ENCODE results near the gene APOB.

The APOB gene

DNA sequence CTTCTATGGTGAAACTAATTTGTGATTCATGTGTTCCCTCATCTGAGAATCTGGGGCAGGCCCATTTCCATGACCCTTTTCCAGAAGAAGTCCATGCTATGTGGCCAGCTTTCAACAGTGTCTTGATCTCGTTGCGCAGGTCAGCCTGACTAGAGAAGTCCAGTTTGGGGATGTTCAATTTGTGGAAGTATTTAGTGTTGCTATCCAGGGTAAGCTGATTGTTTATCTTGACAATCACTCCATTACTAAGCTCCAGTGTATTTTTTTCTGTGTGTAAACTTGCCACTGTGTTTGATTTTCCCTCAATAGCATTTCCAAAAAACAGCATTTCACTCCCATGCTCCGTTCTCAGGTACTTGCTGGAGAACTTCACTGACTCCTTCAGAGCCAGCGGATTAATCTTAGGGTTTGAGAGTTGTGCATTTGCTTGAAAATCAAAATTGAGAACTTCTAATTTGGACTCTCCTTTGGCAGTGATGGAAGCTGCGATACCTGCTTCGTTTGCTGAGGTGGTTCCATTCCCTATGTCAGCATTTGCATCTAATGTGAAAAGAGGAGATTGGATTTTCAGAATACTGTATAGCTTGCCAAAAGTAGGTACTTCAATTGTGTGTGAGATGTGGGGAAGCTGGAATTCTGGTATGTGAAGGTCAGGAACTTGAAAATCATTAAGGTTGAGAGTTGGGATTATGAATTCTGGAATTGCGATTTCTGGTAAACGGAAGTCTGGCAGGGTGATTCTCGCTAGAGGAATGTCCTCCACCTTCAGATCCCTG is 35.7 kb downstream of the APOB start:
- no peak overlapping the region for H3K27ac ChIP-seq (ENCODE audit: insufficient read depth, low read depth, low read length, poor library complexity, severe bottlenecking)
- peaks cover 10% of the 10 kb centered on the region for H3K27me3 ChIP-seq (ENCODE audit: control insufficient read depth, insufficient read depth, low read length, poor library complexity, severe bottlenecking)
- no peaks in the 10 kb centered on the region for H3K9me3 ChIP-seq (ENCODE audit: control insufficient read depth, low read length)
- H3K36me3 ChIP-seq (ENCODE audit: control insufficient read depth, insufficient read depth, low read length), result no peaks in the 10 kb centered on the region
- 93 to 94% methylated on average over 9 of the region's 9 CpGs for WGBS, 2 experiments
- H3K4me1 ChIP-seq (ENCODE audit: control insufficient read depth, insufficient read depth, low read length), result peaks cover 3% of the 10 kb centered on the region
- no peak overlapping the region for H3K4me3 ChIP-seq (ENCODE audit: insufficient read depth, low read depth, low read length)

DNA sequence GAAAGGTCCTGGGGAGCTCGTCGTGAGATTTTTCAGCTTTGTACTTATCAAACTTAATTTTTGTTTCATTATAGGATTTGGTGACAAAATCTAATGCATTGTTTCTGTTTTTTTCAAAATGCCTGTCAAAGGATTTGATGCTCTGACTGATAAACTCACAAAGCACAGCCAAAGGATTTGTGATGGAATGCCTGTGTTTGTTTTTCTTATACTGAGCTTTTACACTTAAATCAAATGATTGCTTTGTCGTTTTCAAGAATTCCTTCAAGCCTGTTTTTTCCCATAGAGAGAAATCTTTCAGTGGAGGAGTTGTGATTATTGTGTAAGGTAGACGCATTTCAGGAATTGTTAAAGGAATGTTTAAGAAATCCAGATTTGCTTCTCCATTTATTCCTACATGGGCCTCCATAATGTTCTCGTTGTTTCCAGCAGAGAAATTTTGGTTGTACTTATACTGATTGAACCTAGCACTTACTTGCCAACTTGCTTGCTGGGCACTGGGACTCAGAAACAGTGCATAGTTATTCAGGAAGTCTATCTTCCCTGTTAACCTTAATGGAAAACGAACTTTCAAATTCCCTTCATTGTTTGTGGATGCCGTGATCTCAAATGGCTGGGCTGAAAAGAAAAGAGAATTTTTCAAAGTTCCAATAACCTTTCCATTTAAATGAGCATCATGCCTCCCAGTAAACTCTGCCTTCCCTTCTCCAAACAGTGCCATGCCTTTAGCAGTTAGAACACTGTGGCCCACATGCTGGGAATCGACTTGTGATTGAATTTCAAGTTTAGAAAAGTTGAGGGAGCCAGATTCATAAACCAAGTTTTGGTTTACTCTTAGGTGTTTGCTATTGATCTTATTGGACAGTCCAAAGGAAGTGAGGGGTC is 36.5 kb downstream of the APOB start:
- Histone ChIP-seq H3K4me3 (ENCODE audit: insufficient read depth, low read depth, low read length) (no peak overlapping the region), H3K27me3 (ENCODE audit: control insufficient read depth, insufficient read depth, low read length, poor library complexity, severe bottlenecking) (peaks cover 10% of the 10 kb centered on the region), H3K36me3 (ENCODE audit: control insufficient read depth, insufficient read depth, low read length) (no peaks in the 10 kb centered on the region), H3K27ac (ENCODE audit: insufficient read depth, low read depth, low read length, poor library complexity, severe bottlenecking) (no peak overlapping the region), H3K9me3 (ENCODE audit: control insufficient read depth, low read length) (no peaks in the 10 kb centered on the region), H3K4me1 (ENCODE audit: control insufficient read depth, insufficient read depth, low read length) (peaks cover 3% of the 10 kb centered on the region)
- WGBS, 2 experiments, result 91 to 93% methylated on average over 7 to 8 of the region's 8 CpGs

DNA sequence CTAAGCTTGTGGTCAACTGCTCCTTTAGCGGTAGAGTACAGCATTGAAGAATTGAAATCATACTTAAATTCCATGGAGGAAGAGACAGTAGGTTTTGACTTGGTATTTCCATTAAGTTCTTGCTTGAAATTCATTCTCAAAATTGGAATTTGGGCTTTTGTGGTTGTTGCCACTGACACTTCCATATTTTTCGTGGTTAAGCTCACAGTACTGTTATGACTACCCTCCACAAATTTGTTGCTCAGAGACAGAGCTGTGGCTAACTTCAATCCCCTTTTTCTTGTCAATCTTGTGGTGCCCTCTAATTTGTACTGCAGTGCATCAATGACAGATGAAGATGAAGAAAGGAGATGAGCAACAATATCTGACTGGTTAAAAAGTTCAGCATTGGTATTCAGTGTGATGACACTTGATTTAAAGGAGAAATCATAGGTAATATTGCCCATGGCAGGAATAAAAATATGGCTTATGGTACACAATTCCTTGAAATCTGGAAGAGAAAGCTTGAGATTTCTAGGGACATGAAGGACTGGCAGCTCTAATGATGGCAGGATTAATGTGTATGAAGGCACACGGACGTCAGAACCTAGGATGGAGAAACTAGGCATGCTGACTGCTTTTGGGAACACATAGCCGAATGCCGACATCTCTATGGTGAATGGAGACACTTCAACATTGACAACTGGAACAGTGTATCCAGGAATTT is 37.3 kb downstream of the APOB start:
- Histone ChIP-seq H3K4me1 (ENCODE audit: control insufficient read depth, insufficient read depth, low read length) (peaks cover 3% of the 10 kb centered on the region), H3K9me3 (ENCODE audit: control insufficient read depth, low read length) (no peaks in the 10 kb centered on the region), H3K27me3 (ENCODE audit: control insufficient read depth, insufficient read depth, low read length, poor library complexity, severe bottlenecking) (peaks cover 10% of the 10 kb centered on the region), H3K27ac (ENCODE audit: insufficient read depth, low read depth, low read length, poor library complexity, severe bottlenecking) (no peak overlapping the region), H3K4me3 (ENCODE audit: insufficient read depth, low read depth, low read length) (no peak overlapping the region), H3K36me3 (ENCODE audit: control insufficient read depth, insufficient read depth, low read length) (no peaks in the 10 kb centered on the region)
- WGBS, 2 experiments, result 90 to 93% methylated on average over 6 of the region's 6 CpGs

DNA sequence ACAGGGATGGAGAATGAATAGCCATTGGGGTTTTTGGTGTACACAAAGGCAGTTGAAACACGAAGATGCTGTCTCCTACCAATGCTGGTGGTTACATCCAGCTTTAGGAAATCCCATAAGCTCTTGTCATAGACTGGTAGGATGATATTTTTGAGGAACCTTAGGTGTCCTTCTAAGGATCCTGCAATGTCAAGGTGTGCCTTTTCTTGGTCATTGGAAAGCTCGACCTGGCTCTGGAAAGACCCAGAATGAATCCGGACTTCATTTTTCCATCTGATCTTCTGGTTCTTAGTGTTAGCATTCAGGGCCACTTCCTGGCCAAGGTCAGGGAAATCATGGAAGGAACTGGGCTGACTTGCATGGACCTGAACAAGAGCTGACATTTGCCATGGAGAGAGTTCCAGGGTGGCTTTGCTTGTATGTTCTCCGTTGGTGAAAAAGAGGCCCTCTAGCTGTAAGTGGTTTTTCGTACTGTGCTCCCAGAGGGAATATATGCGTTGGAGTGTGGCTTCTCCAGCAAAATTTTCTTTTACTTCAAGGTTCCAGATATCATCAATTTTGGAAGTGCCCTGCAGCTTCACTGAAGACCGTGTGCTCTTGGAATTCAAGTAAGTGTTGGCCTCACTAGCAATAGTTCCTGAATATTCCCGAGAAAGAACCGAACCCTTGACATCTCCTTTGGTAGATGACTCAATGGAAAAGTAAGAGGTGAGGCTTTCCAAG is 38.0 kb downstream of the APOB start:
- 93 to 94% methylated on average over 9 of the region's 9 CpGs for WGBS, 2 experiments
- peaks cover 3% of the 10 kb centered on the region for H3K4me1 ChIP-seq (ENCODE audit: control insufficient read depth, insufficient read depth, low read length)
- no peaks in the 10 kb centered on the region for H3K36me3 ChIP-seq (ENCODE audit: control insufficient read depth, insufficient read depth, low read length)
- no peak overlapping the region for H3K27ac ChIP-seq (ENCODE audit: insufficient read depth, low read depth, low read length, poor library complexity, severe bottlenecking)
- H3K9me3 ChIP-seq (ENCODE audit: control insufficient read depth, low read length), result no peaks in the 10 kb centered on the region
- peaks cover 10% of the 10 kb centered on the region for H3K27me3 ChIP-seq (ENCODE audit: control insufficient read depth, insufficient read depth, low read length, poor library complexity, severe bottlenecking)
- H3K4me3 ChIP-seq (ENCODE audit: insufficient read depth, low read depth, low read length), result no peak overlapping the region

DNA sequence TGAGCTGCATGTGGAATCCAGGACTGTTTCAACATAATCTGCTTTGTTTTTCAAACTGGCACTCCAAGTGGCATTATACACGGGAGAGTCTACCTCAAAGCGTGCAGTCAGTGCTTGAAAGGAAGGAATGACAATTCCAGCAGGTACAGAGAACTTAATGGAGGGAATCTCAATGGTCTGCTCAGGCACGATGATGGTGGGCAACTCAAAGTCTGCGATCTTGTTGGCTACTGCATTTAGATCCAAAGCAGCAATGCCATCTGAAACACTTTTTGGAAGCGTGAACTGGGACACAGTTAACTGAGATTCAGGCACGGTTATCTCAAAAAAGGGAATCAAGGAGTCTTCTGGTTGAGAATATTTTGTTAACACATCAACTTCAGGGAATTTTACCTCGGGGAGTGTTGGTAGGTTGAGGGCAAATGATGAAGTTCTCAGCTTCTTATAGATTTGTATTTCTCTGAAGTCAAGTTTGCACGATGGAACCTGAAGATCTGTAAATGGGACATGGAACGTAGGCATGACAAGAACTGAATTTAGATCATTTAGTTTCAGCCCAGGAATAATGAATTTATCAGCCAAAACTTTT is 38.7 kb downstream of the APOB start:
- Histone ChIP-seq H3K9me3 (ENCODE audit: control insufficient read depth, low read length) (no peaks in the 10 kb centered on the region), H3K27me3 (ENCODE audit: control insufficient read depth, insufficient read depth, low read length, poor library complexity, severe bottlenecking) (peaks cover 10% of the 10 kb centered on the region), H3K27ac (ENCODE audit: insufficient read depth, low read depth, low read length, poor library complexity, severe bottlenecking) (no peak overlapping the region), H3K4me1 (ENCODE audit: control insufficient read depth, insufficient read depth, low read length) (peaks cover 3% of the 10 kb centered on the region), H3K36me3 (ENCODE audit: control insufficient read depth, insufficient read depth, low read length) (no peaks in the 10 kb centered on the region), H3K4me3 (ENCODE audit: insufficient read depth, low read depth, low read length) (no peak overlapping the region)
- 92 to 95% methylated on average over 9 of the region's 9 CpGs for WGBS, 2 experiments

DNA sequence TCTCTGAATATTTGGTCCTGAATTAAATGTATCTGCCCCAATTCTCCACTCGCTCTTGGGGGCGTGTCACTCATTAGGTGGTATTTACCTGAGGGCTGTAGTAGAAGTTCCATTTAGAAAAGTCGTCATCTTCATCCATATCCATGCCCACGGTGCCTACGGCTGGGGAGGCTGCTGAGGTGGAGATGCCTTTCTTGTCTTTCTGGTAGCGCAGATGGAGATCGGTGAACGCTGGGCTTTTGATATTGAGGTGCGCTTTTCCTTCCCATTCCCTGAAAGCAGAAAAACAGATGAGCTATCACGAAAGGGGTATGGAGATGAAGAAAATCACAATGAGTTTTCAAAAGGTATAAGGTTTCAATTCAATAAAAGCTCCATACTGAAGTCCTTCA is 39.7 kb downstream of the APOB start:
- no peaks in the 10 kb centered on the region for H3K9me3 ChIP-seq (ENCODE audit: control insufficient read depth, low read length)
- peaks cover 10% of the 10 kb centered on the region for H3K27me3 ChIP-seq (ENCODE audit: control insufficient read depth, insufficient read depth, low read length, poor library complexity, severe bottlenecking)
- H3K36me3 ChIP-seq (ENCODE audit: control insufficient read depth, insufficient read depth, low read length), result no peaks in the 10 kb centered on the region
- 92 to 94% methylated on average over 10 of the region's 10 CpGs for WGBS, 2 experiments
- no peak overlapping the region for H3K4me3 ChIP-seq (ENCODE audit: insufficient read depth, low read depth, low read length)
- no peak overlapping the region for H3K27ac ChIP-seq (ENCODE audit: insufficient read depth, low read depth, low read length, poor library complexity, severe bottlenecking)
- peaks cover 3% of the 10 kb centered on the region for H3K4me1 ChIP-seq (ENCODE audit: control insufficient read depth, insufficient read depth, low read length)

DNA sequence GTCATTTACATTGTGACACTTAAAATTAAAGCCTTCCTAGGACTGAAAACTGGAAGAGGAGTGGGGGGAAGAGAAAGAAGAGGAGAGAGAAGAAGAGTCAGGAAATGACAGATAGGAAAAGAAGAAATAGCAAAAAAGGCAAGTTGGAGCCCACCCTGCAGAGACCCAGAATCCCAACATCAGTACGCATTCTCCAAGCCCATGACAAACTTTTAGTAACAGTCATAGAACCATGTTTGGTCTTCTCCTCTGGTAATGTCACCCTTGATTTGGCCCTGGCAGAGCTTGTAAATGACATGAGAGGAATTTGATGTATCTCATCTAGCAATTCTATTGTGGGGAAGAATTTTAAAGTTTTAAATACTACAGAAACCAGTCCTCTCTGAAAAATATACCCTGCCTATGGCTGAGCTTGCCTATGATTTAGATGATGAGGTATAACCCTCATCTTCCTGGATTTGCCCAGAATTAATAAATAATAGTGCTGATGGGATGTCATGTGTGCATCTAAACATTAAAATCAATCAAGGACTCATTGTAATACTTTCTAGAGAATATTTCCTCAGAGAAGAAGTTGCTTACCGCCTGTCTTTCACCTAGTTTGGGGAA is 40.2 kb downstream of the APOB start:
- peaks cover 10% of the 10 kb centered on the region for H3K27me3 ChIP-seq (ENCODE audit: control insufficient read depth, insufficient read depth, low read length, poor library complexity, severe bottlenecking)
- H3K36me3 ChIP-seq (ENCODE audit: control insufficient read depth, insufficient read depth, low read length), result no peaks in the 10 kb centered on the region
- no peak overlapping the region for H3K4me3 ChIP-seq (ENCODE audit: insufficient read depth, low read depth, low read length)
- WGBS, 2 experiments, result 94 to 100% methylated on average over 2 of the region's 2 CpGs
- no peaks in the 10 kb centered on the region for H3K9me3 ChIP-seq (ENCODE audit: control insufficient read depth, low read length)
- H3K27ac ChIP-seq (ENCODE audit: insufficient read depth, low read depth, low read length, poor library complexity, severe bottlenecking), result no peak overlapping the region
- peaks cover 3% of the 10 kb centered on the region for H3K4me1 ChIP-seq (ENCODE audit: control insufficient read depth, insufficient read depth, low read length)

DNA sequence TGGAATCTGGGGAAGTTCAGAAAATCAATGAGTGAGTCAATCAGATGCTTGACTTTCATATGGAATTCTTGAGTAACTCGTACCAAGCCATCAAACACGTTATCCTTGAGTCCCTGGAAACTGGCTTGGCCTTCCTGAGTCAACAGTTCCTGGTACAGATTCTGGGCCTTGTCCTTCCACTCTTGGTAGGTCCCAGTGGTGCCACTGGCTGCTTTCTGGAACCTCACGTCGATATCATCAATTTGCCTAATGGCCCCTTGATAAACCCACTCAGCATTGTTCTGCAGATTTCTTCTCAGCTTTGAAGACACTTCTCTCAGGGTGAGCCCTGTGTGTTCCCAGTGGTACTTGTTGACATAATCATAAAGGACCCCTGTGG is 41.1 kb downstream of the APOB start:
- no peak overlapping the region for H3K4me3 ChIP-seq (ENCODE audit: insufficient read depth, low read depth, low read length)
- H3K27ac ChIP-seq (ENCODE audit: insufficient read depth, low read depth, low read length, poor library complexity, severe bottlenecking), result no peak overlapping the region
- no peaks in the 10 kb centered on the region for H3K9me3 ChIP-seq (ENCODE audit: control insufficient read depth, low read length)
- peaks cover 3% of the 10 kb centered on the region for H3K4me1 ChIP-seq (ENCODE audit: control insufficient read depth, insufficient read depth, low read length)
- peaks cover 10% of the 10 kb centered on the region for H3K27me3 ChIP-seq (ENCODE audit: control insufficient read depth, insufficient read depth, low read length, poor library complexity, severe bottlenecking)
- no peaks in the 10 kb centered on the region for H3K36me3 ChIP-seq (ENCODE audit: control insufficient read depth, insufficient read depth, low read length)
- 54 to 60% methylated on average over 4 of the region's 4 CpGs for WGBS, 2 experiments

All from ectodermal cell (in vitro differentiated cells).